SIG-M5 treated with dmso at 0.1 percent for 504 hours (cell line): ENCODE data around the gene UPK1B.
A peak's percentile ranks its signal among the peaks of the same experiment; 100 is the strongest.
"Not testable (repeated sequence)": the region's sequence is repeated elsewhere in the genome, so short reads cannot be mapped to it uniquely, and the experiment has no call there.

ENCODE experiments used
- DNase-seq: peaks from one replicate; lab custom pipeline; 2025; ENCODE audit not compliant: unreplicated experiment; lab: John Stamatoyannopoulos, UW

Gene UPK1B

GRCh38 chr3:119221779-119222320 lies 48.5 kb downstream of the UPK1B start:
- DNase-seq = no peak

GRCh38 chr3:119222391-119222790 lies 49.0 kb downstream of the UPK1B start:
- no peak for DNase-seq

- DNase-seq = peak; percentile 51
These were observed 50.1 kb downstream of the UPK1B start for GRCh38 chr3:119223511-119223910.

GRCh38 chr3:119225121-119225520 lies 51.7 kb downstream of the UPK1B start:
- no peak for DNase-seq

- no peak for DNase-seq
These were observed 53.9 kb downstream of the UPK1B start for GRCh38 chr3:119227070-119227850.

- no peak for DNase-seq
These were observed 55.2 kb downstream of the UPK1B start for GRCh38 chr3:119228373-119229145.

GRCh38 chr3:119229190-119229589 lies 55.8 kb downstream of the UPK1B start:
- no peak for DNase-seq

- DNase-seq = no peak
These were observed 56.7 kb downstream of the UPK1B start for GRCh38 chr3:119230071-119230470.

- DNase-seq = no peak
These were observed 57.3 kb downstream of the UPK1B start for GRCh38 chr3:119230745-119231144.

GRCh38 chr3:119234610-119235009 lies 61.2 kb downstream of the UPK1B start:
- no peak for DNase-seq

GRCh38 chr3:119235151-119235550 lies 61.8 kb downstream of the UPK1B start:
- DNase-seq = no peak

- DNase-seq = no peak
These were observed 63.4 kb downstream of the UPK1B start for GRCh38 chr3:119236756-119237155.

GRCh38 chr3:119237299-119237698 lies 63.9 kb downstream of the UPK1B start:
- DNase-seq = no peak

GRCh38 chr3:119238363-119238762 lies 65.0 kb downstream of the UPK1B start:
- no peak for DNase-seq

GRCh38 chr3:119239206-119239820 lies 65.9 kb downstream of the UPK1B start:
- no peak for DNase-seq

GRCh38 chr3:119240101-119240590 lies 66.7 kb downstream of the UPK1B start:
- no peak for DNase-seq

- DNase-seq = peak; percentile 85
These were observed 67.4 kb downstream of the UPK1B start, which contains the start of gene B4GALT4 for GRCh38 chr3:119240591-119241434. Gene B4GALT4, minus strand, starts transcription at chr3:119240878. Its CDS starts 10,779 bp downstream, at chr3:119230099.

GRCh38 chr3:119242387-119243057 lies 69.1 kb downstream of the UPK1B start:
- DNase-seq = not testable (repeated sequence)

- not testable (repeated sequence) for DNase-seq
These were observed 69.7 kb downstream of the UPK1B start for GRCh38 chr3:119243058-119243529.

GRCh38 chr3:119243712-119244111 lies 70.3 kb downstream of the UPK1B start:
- DNase-seq = no peak
